ENCODE data around the gene PTGDR.

The PTGDR gene

GRCh38 chr14:52266179-52266578 is 1.3 kb upstream of the PTGDR start:
- DNase-seq, result no peak

GRCh38 chr14:52266782-52267181 is 716 bp upstream of the PTGDR start:
- no peak for DNase-seq

DNA sequence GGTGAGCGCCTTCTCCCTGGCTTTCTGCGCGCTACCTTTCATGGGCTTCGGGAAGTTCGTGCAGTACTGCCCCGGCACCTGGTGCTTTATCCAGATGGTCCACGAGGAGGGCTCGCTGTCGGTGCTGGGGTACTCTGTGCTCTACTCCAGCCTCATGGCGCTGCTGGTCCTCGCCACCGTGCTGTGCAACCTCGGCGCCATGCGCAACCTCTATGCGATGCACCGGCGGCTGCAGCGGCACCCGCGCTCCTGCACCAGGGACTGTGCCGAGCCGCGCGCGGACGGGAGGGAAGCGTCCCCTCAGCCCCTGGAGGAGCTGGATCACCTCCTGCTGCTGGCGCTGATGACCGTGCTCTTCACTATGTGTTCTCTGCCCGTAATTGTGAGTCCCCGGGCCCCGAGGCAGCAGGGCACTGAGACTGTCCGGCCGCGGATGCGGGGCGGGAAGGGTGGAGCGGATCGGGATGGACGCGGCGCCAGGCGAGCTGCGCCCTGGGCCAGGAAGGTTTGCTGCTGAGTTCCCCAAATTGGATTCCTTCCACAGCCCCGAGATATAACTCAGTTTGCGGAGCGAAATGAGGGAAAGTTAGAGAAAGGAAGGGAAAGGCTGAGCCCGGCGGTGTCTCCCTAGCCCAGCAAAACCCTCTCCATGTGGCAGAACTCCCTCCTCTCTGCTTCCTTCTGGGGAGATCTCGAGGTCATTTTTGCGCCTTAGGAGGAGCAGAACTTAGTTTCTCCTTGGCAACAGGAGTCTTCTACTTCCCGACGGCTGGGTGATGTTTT is 972 bp downstream of the PTGDR start:
- DNase-seq, result no peak

DNA sequence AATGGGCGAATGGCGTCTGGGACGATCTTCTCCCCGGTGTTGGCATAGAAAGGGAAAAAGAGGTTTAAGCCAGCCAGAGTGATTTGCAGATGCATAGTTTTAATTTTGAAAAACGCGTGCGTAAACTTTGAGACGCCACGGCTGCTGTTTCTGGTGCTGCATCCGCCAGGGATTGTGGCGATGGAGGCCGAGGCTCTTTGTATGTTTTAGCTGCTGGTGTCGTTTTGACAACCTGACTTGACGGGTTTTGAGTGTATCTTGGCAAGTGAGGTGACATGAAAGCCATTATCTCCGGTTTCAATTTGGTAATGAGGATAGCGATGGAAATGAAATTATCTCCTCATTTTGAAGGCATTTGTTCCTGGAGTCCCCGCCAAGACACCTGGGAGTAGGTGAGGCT is 1.6 kb downstream of the PTGDR start:
- no peak for DNase-seq

DNA sequence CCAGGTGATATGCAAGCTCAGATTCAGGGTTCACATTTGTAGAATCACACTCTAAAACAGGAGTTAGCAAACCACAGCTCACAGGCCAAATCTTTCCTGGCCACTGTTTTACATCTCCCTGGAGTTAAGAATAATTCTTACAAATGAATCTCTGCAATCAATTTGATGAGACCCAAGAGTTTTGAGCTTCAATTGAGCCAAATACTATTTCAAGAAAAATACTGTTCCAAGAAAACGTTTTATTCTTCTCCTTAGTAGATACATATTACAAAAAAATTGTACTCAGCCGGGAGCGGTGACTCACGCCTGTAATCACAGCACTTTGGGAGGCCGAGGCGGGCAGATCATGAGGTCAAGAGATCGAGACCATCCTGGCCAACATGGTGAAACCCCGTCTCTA is 2.5 kb downstream of the PTGDR start:
- no peak for DNase-seq

GRCh38 chr14:52271538-52271937 is 4.0 kb downstream of the PTGDR start:
- no peak for DNase-seq

- DNase-seq, result no peak
Measured at GRCh38 chr14:52272375-52272774, 4.9 kb downstream of the PTGDR start.

DNA sequence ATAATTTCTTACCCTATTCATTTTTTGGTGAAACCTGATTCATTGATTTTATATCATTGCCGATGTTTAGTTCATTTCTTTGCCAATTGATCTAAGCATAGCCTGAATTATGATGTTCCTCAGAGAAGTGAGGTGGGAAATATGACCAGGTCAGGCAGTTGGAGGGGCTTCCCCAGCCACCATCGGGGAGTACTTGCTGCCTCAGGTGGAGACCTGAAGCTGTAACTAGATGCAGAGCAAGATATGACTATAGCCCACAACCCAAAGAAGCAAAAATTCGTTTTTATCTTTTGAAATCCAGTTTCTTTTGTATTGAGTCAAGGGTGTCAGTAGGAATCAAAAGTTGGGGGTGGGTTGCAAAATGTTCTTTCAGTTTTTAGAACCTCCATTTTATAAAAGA is 7.9 kb downstream of the PTGDR start:
- DNase-seq, result no peak

DNA sequence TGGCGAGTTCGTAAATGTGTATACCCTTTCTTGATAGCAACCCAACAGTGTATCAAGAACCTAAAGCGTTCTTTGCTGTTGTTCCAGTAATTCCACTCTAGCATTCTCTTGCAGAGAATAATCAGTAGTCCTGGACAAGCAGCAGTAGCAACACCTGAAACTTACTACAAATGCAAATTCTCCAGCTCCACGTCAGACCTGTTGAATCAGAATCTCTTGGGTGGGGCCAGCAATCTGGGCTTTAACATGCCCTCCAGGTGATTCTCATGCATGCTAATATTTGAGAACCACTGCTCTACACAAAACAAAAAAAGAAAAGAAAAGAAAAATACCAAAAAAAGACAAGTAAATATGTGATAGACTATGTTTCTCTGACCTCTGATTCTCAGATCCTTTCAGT is 10.1 kb downstream of the PTGDR start:
- no peak for DNase-seq

DNA sequence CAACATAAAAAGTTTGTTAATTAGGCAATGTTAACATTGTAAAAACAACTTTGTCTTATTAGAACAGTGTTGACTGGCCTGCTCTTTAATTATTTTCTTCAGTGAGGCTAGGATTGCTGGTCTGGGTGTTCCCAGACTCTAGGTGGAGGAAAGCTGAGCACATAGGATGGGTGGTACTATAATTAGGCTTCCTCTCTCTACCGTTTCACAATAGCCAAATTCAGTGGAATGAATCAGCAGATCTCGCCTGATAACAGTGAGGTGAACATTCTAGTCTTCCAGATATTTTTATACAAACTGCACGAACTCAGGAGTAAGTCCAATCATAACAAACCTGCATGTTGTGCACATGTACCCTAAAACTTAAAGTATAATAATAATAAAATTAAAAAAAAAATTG is 11.9 kb downstream of the PTGDR start:
- DNase-seq, result no peak

DNA sequence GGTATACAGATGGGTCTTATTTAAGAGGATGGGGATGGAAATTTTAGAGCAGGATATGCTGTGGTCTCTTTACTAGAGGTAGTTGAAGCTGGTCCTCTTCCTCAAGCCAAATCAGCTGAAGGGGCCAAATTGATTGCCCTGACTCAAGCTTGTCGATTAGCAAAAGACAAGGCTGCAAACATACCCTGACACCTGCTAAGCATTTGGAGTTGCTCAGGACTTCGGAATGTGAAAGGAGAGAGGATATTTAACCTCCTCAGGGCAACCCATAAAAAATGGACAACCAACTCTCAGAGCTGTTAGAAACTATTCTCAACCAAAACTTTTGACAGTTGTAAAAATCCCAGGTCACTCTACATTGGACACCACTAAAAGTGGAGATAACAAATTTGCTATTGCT is 15.6 kb downstream of the PTGDR start:
- DNase-seq, result no peak

GRCh38 chr14:52286661-52287649 is 19.5 kb downstream of the PTGDR start:
- DNase-seq, result no peak

GRCh38 chr14:52296378-52296777 is 28.9 kb downstream of the PTGDR start:
- DNase-seq, result no peak

DNA sequence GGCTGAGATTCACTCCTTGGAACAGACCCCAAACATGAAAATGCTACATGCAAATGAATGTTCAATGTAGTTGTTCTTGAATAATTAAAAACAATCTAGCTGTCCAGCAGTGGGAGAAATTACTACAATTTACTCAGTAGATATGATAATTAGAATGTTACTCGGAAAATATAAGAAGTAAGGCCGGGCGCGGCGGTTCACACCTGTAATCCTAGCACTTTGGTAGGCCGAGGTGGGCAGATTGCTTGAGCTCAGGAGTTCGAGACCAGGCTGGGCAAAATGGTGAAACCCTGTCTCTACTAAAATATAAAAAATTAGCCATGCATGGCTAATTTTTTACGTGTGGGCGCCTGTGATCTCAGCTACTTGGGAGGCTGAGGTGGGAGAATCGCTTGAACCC is 31.3 kb downstream of the PTGDR start:
- DNase-seq, result no peak

- DNase-seq, result peak; percentile 68
Measured at GRCh38 chr14:52299692-52300278, 32.3 kb downstream of the PTGDR start.

DNA sequence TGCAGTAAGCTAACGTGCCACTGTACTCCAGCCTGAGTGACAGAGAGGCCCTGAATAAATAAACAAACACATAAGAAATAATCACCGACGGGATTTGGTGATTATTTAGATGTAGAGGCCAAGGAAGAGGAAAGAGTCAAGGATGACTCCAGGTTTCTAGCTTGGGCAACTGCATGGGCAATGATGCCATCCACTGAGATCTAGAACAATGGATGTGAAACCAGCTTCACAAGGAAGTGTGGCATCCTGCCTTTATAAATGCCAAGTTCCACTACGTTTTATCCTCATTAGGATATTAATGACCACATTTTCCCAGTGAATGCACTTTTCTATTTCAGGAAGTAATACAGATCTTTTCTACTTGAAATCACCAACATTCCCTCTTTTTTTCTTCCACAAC is 35.7 kb downstream of the PTGDR start:
- no peak for DNase-seq

GRCh38 chr14:52304248-52304904 is 36.9 kb downstream of the PTGDR start:
- DNase-seq, result no peak

DNA sequence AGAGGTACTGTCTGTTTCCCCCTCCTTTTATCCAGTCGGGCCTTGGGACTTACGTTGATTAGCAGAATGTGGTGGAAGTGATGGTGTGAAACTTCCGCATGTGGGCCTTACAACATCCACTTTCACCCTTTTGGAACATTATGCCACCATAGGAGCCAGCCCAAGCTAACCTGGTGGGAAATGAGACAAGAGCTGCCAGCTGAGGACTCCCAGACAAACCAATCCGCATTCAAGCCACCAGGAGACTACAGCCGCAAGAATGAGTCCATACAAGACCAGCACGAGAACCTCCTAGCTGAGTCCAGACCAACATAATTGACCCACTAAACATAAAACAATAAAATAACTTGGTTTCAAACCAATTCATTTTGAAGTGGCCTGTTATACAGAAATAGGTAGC is 37.5 kb downstream of the PTGDR start:
- no peak for DNase-seq

DNA sequence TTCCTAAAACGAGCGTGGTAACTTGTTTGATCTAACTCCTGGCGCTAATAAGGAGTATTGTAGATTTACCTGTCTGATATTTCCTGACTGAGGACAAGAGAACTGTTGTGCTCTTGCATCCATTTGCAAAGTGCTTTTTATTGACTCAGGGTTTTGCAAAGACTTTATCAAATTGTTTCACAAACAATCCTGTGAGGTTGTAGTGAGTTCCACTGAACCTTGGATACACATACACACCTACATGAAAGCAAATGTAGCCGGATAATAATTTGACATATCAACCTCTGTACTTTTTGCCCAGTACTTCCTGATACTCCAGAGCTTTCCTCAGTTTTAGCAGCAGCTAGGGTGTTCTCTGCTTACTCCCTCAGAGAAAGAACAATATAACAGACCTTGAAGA is 39.9 kb downstream of the PTGDR start:
- no peak for DNase-seq

DNA sequence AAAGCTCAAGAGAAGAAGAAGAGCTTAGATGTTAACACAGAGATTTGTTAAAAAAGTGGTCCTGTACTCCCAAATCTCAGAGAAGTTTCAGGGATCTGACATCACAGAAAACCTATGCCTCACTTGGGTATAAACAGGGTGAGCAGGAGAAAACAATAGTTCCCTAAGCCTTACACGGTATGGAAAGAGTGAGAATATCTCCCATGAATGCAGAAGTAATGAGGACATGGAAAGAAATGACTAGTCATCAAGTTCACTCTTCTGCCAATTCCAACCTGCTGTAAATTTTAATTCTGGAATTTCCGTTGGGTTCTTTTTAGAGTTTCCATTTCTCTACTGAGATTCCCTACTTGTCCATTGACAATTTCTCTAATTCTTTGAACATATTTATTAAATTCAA is 40.4 kb downstream of the PTGDR start:
- DNase-seq, result no peak

- DNase-seq, result no peak
Measured at GRCh38 chr14:52310541-52310940, 43.0 kb downstream of the PTGDR start.

DNA sequence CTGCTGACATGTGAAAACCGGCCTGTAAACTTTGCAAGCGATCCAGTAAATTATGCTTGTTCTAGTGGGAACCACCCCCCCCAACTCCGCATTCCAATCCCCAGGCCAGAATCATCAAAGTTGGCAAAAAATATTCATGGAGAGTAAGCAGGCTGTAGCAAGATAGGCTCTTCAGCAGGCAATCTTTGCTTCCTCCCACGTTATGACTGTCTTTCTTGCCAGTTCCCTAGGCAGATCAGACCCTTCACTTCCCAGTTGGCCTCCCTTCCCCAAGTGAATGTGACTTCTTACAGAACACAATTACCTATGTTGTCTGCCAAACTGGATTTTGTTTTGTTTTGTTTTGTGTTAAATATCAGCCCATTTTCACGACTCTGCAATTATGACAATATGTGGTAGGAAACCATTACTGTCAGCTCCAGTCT is 45.4 kb downstream of the PTGDR start:
- no peak for DNase-seq

DNA sequence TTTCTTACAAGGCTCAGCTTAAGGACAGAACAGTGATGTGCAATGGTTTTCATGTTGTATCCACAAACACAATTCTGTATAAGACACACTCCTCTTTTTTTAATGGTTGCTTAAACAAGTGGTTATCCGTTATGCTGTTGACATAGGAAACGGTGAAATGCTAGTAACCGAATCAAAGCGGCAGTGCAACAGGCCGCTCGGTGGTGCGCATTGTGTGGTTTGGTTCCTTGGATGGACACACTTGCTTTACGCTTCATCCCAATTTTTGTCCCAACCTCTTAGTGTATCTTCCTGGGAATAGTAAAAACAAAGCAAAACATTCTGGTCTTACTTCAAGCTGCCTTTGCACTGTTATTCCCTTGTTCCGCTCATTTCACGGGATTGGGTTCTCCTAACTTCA is 46.0 kb downstream of the PTGDR start:
- no peak for DNase-seq
